B cell (primary cell): ENCODE data around the gene EPN1. TPM values are rescaled to one million over a fixed set of nuclear protein-coding genes. Genes with fewer than 3 reads are reported as not detected.

Experiments
- ATAC-seq: fragments of 200-7000 bp; cut with Tn5 transposase; one replicate; pipeline ENCODE4 v1.10.0; 2021; ENCODE audit warnings: low read depth, mild to moderate bottlenecking, moderate number of reproducible peaks, moderate library complexity
- CTCF ChIA-PET: fragments of 350-600 bp; sonication (Branson Sonifier 250); formaldehyde crosslinking; loops from one replicate; lab custom pipeline; 2021; ENCODE audit warnings: antibody characterized with exemption, inconsistent platforms; lab: Charles Lee
- POLR2A ChIA-PET: fragments of 350-600 bp; sonication (Branson Sonifier 250); formaldehyde crosslinking; loops from one replicate; lab custom pipeline; 2021; ENCODE audit warnings: antibody characterized with exemption; lab: Charles Lee
- DNase-seq: peaks from one replicate; pipeline ENCODE4 v3.0.0; 2013
- H2AFZ ChIP-seq: 2 replicates; pipeline ENCODE4 v1.6.1; 2012; ENCODE audit warnings: mild to moderate bottlenecking, low read depth, low read length; ENCODE audit not compliant: insufficient read depth, poor library complexity, severe bottlenecking
- H3K27ac ChIP-seq, 2 donors: 1 replicate in 1 of 2; 2 replicates in 1 of 2; pipeline ENCODE4 v1.5.1; 2012 to 2013; ENCODE audit warnings: low read length in 2 of 2, mild to moderate bottlenecking in 2 of 2, moderate library complexity in 1 of 2
- H3K27me3 ChIP-seq, 4 experiments: fragments of 200-600 bp in 1 of 4; sonication (generic) in 1 of 4; replicated peaks in 1 of 4; 1 replicate in 2 of 4; 2 replicates in 2 of 4; pipeline versions ENCODE4 v1.6.1 to v1.7.0; 2013 to 2016; ENCODE audit warnings: low read length in 3 of 4, mild to moderate bottlenecking in 2 of 4, mixed read lengths in 1 of 4, moderate library complexity in 1 of 4; ENCODE audit not compliant: insufficient read depth in 4 of 4, control insufficient read depth in 3 of 4; ENCODE audit errors: control extremely low read depth in 1 of 4
- H3K36me3 ChIP-seq, 2 experiments: replicated peaks in 1 of 2; 1 replicate in 1 of 2; 2 replicates in 1 of 2; pipeline versions ENCODE4 v1.6.1 to v1.7.1; 2013; ENCODE audit warnings: low read length in 1 of 2; ENCODE audit not compliant: insufficient read depth in 2 of 2, control insufficient read depth in 1 of 2; ENCODE audit errors: control extremely low read depth in 1 of 2, extremely low read depth in 1 of 2
- H3K4me1 ChIP-seq, 2 donors: fragments of 200-600 bp in 1 of 2; sonication (generic) in 1 of 2; 1 replicate in 1 of 2; 2 replicates in 1 of 2; pipeline versions ENCODE4 v1.5.1 to v1.6.1; 2013 to 2017; ENCODE audit warnings: low read length in 2 of 2; ENCODE audit not compliant: control insufficient read depth in 2 of 2, insufficient read depth in 2 of 2
- H3K4me2 ChIP-seq: replicated peaks from 2 replicates; pipeline ENCODE3; 2012; ENCODE audit warnings: mild to moderate bottlenecking, low read depth, low read length; ENCODE audit not compliant: poor library complexity, severe bottlenecking
- H3K4me3 ChIP-seq, 5 experiments: fragments of 200-600 bp in 1 of 5; sonication (generic) in 1 of 5; 1 replicate in 3 of 5; 2 replicates in 2 of 5; pipeline versions ENCODE4 v1.5.1 to v1.7.0; 2011 to 2016; ENCODE audit warnings: low read length in 4 of 5, mild to moderate bottlenecking in 4 of 5, low read depth in 2 of 5, control low read depth in 1 of 5, moderate library complexity in 1 of 5; ENCODE audit not compliant: insufficient read depth in 1 of 5; ENCODE audit errors: control extremely low read depth in 1 of 5, extremely low read depth in 1 of 5
- H3K79me2 ChIP-seq: fragments of 200-600 bp; sonication (generic); one replicate; pipeline ENCODE4 v1.6.0; 2016; ENCODE audit warnings: low read length; ENCODE audit not compliant: control insufficient read depth, insufficient read depth
- H3K9ac ChIP-seq: fragments of 200-600 bp; sonication (generic); 2 replicates; pipeline ENCODE4 v1.6.1; 2017; ENCODE audit warnings: mild to moderate bottlenecking, low read length, moderate library complexity
- H3K9me3 ChIP-seq, 3 donors: one replicate each; pipeline versions ENCODE4 v1.6.1 to v1.7.1; 2013; ENCODE audit warnings: low read length in 2 of 3; ENCODE audit not compliant: control insufficient read depth in 2 of 3, insufficient read depth in 1 of 3; ENCODE audit errors: control extremely low read depth in 1 of 3
- H4K20me1 ChIP-seq: 2 replicates; pipeline ENCODE4 v1.6.0; 2012; ENCODE audit warnings: mild to moderate bottlenecking, low read length; ENCODE audit not compliant: insufficient read depth, control insufficient read depth, poor library complexity, severe bottlenecking
- H3K27ac Mint-ChIP-seq: one replicate; pipeline ENCODE4 v1.8.0; 2021; ENCODE audit warnings: mixed read lengths
- H3K27me3 Mint-ChIP-seq: one replicate; pipeline ENCODE4 v1.8.0; 2021; ENCODE audit warnings: mixed read lengths
- H3K4me1 Mint-ChIP-seq: one replicate; pipeline ENCODE4 v1.8.0; 2021; ENCODE audit warnings: mixed read lengths
- H3K4me3 Mint-ChIP-seq: one replicate; pipeline ENCODE4 v1.8.0; 2021; ENCODE audit warnings: mixed read lengths
- H3K9me3 Mint-ChIP-seq: one replicate; pipeline ENCODE4 v1.8.0; 2022; ENCODE audit warnings: mixed read lengths; ENCODE audit not compliant: insufficient read depth
- CTCF ChIP-seq: fragments of 200-600 bp; IDR thresholded peaks from one replicate; pipeline ENCODE4 v1.8.0; 2022; ENCODE audit warnings: antibody characterized with exemption, mild to moderate bottlenecking
- EZH2 ChIP-seq: IDR thresholded peaks from 2 replicates; pipeline ENCODE4 v1.6.1; 2012; ENCODE audit warnings: borderline replicate concordance, low read depth, mild to moderate bottlenecking, moderate library complexity, low read length; ENCODE audit not compliant: insufficient read depth, poor library complexity, severe bottlenecking
- WGBS: methylation state at CpG from one replicate; pipeline ENCODE4 v1.1.5; 2013; ENCODE audit warnings: missing lambda C conversion rate; ENCODE audit not compliant: insufficient coverage; 5-methylcytosine and 5-hydroxymethylcytosine counted together
- intact Hi-C: fragments of 100-400 bp; cut with micrococcal nuclease; formaldehyde crosslinking; loops from one replicate; pipeline ENCODE4 v1.10.0; 2022
- polyA plus RNA-seq: library from polyadenylated mRNA; depleted of rRNA; stranded (reverse); fragments of >200 nt; gene quantifications from 2 replicates; pipeline ENCODE4 v1.2.3, GENCODE V29; 2012
- total RNA-seq, 2 donors: library from RNA; stranded (reverse); fragments of 120-200 nt in 1 of 2; gene quantifications; 1 replicate in 1 of 2; 2 replicates in 1 of 2; pipeline versions ENCODE4 v1.2.3 to v1.2.4, GENCODE V29; 2013 to 2022

EPN1 gene
- total and polyA plus RNA-seq, 2 donors (not counting 1 experiment from before 2014, with no cell fraction given) = 54.4 to 63.9 TPM

GRCh38 chr19:55655648-55656040 is 19.4 kb upstream of the EPN1 start:
- CTCF ChIA-PET = interaction anchor here (1.0 to 2.3 kb wide), 3 partner anchors 21 to 154 kb away, joined by 4 to 15 read pairs (median 5); no protein-coding TSS in a partner anchor
- Histone ChIP-seq H3K4me3 (peak overlapping the region; percentile 66 to 98 (median 92)), H3K4me1 (peaks cover 37 to 51% of the 10 kb centered on the region in 2 donors), H3K9ac (peak overlapping the region; percentile 93), H3K27ac (peak overlapping the region; percentile 98 to 100), H3K9me3 (no peaks in the 10 kb centered on the region), H3K79me2 (peaks cover 59% of the 10 kb centered on the region), H3K36me3 (peaks cover 0 to 44% of the 10 kb centered on the region in 2 experiments), H3K27me3 (no peaks in the 10 kb centered on the region), H3K4me2 (peak overlapping the region; percentile 87), H2AFZ (peak overlapping the region; percentile 62), H4K20me1 (peaks cover 53% of the 10 kb centered on the region)
- no peaks in the 10 kb centered on the region for H3K9me3 Mint-ChIP-seq
- no peak for TF ChIP-seq EZH2
- TF ChIP-seq CTCF = no peak
- peak overlapping the region; percentile 96 for H3K27ac Mint-ChIP-seq
- ATAC-seq (no peak), DNase-seq (no peak)
- POLR2A ChIA-PET = no interaction called here
- H3K27me3 Mint-ChIP-seq = no peaks in the 10 kb centered on the region
- intact Hi-C loops = no loop called here
- WGBS = 2% methylated on average over 17 of the region's 19 CpGs
- peak overlapping the region; percentile 93 for H3K4me3 Mint-ChIP-seq
- H3K4me1 Mint-ChIP-seq = peaks cover 50% of the 10 kb centered on the region

DNA sequence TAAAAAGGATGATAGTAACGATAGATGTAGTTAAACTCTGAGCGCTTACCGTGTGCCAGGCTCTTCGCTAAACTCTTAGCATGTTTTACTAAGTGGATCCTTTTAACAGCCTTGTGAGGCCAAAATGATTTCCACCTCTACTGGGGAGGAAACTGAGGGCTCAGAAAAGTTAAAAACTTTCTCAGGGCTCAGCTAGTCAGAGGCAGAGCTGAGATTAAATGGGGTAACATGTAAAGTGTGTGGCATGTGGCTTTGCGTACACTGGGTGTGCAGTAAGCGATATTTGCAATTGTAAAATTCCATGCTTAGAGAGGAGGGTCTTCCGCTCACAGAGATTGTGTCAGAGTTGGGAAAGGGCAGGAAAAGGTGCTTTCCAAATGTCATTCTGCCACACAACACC is 18.5 kb upstream of the EPN1 start:
- H2AFZ ChIP-seq = no peak overlapping the region
- peaks cover 0 to 47% of the 10 kb centered on the region in 2 experiments for H3K36me3 ChIP-seq
- WGBS = 90% methylated on average over 3 of the region's 7 CpGs
- H4K20me1 ChIP-seq = peaks cover 62% of the 10 kb centered on the region
- Mint-ChIP-seq H3K4me1 (peaks cover 48% of the 10 kb centered on the region), H3K27me3 (no peaks in the 10 kb centered on the region), H3K9me3 (no peaks in the 10 kb centered on the region), H3K4me3 (peak overlapping the region; percentile 93), H3K27ac (peak overlapping the region; percentile 96)
- intact Hi-C loops = no loop called here
- no peaks in the 10 kb centered on the region for H3K9me3 ChIP-seq
- H3K9ac ChIP-seq = peak overlapping the region; percentile 93
- H3K4me2 ChIP-seq = peak overlapping the region; percentile 87
- H3K4me1 ChIP-seq = peaks cover 37 to 51% of the 10 kb centered on the region in 2 donors
- ChIA-PET CTCF (interaction anchor here (1.0 to 2.3 kb wide), 5 partner anchors 15 to 153 kb away, joined by 3 to 15 read pairs (median 5); no protein-coding TSS in a partner anchor), POLR2A (no interaction called here)
- DNase-seq (no peak), ATAC-seq (no peak)
- H3K27ac ChIP-seq = peak overlapping the region in 1 of 2 donors; percentile 98
- peak overlapping the region; percentile 66 to 98 (median 92) for H3K4me3 ChIP-seq
- TF ChIP-seq EZH2 = no peak
- no peak for TF ChIP-seq CTCF
- no peaks in the 10 kb centered on the region for H3K27me3 ChIP-seq
- H3K79me2 ChIP-seq = peaks cover 63% of the 10 kb centered on the region
